Measurements from ENCODE around the gene PPP3CB. TPM values are rescaled to one million over a fixed set of nuclear protein-coding genes. Genes with fewer than 3 reads are reported as not detected.

The PPP3CB gene
- total and polyA plus RNA-seq, 10 donors, result 25.5 to 61.2 (median 39.7) TPM

- Histone ChIP-seq H3K36me3 (peaks cover 0 to 24% (median 0%) of the 10 kb centered on the region in 6 donors), H3K4me3 (no peak overlapping the region), H3K9me3 (no peaks in the 10 kb centered on the region), H3K27ac (no peak overlapping the region), H3K4me1 (peaks cover 18 to 84% (median 44%) of the 10 kb centered on the region in 6 donors), H3K27me3 (replicated peaks in 1 of 7) (no peaks in the 10 kb centered on the region)
- intact Hi-C loops (cut with DNase I; ENCODE audit: low total_unique reads), result no loop called here
- WGBS, 5 donors, result 84 to 91% (median 88%) methylated on average over 5 of the region's 5 CpGs
- TF ChIP-seq POLR2AphosphoS5 (IDR thresholded peaks at IDR 0.05), result no peak
- TF ChIP-seq, protein P1, sequence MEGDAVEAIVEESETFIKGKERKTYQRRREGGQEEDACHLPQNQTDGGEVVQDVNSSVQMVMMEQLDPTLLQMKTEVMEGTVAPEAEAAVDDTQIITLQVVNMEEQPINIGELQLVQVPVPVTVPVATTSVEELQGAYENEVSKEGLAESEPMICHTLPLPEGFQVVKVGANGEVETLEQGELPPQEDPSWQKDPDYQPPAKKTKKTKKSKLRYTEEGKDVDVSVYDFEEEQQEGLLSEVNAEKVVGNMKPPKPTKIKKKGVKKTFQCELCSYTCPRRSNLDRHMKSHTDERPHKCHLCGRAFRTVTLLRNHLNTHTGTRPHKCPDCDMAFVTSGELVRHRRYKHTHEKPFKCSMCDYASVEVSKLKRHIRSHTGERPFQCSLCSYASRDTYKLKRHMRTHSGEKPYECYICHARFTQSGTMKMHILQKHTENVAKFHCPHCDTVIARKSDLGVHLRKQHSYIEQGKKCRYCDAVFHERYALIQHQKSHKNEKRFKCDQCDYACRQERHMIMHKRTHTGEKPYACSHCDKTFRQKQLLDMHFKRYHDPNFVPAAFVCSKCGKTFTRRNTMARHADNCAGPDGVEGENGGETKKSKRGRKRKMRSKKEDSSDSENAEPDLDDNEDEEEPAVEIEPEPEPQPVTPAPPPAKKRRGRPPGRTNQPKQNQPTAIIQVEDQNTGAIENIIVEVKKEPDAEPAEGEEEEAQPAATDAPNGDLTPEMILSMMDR (IDR thresholded peaks at IDR 0.05 in 8 of 11, conservative IDR thresholded peaks at IDR 0.05 in 3 of 11), result no peak
- no peak for TF ChIP-seq POLR2A (IDR thresholded peaks at IDR 0.05)
- DNase-seq, result no peak
Measured at GRCh38 chr10:73408061-73408460, 87.8 kb downstream of the PPP3CB start.

DNA sequence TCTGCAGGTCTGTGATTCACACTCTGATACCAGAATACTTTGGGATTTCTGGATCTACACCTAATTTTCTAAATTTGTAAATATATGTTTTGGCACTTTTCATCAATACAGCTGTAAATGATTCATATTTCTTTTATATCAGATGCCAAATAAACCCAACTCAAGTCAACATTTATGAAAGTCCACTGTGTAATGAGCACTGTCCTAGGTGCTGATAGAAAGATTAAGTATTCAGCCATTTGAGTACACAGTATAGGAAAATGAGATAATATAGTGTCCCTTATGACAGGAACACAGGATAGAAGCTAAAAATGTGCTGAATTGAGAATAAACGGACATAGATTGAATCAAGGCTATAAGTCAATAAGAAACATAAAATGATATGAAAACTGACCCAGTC is 88.3 kb downstream of the PPP3CB start:
- Histone ChIP-seq H3K36me3 (peaks cover 0 to 24% (median 0%) of the 10 kb centered on the region in 6 donors), H3K27me3 (replicated peaks in 1 of 7) (no peaks in the 10 kb centered on the region), H3K4me1 (peaks cover 13 to 78% (median 38%) of the 10 kb centered on the region in 6 donors), H3K27ac (no peak overlapping the region), H3K4me3 (no peak overlapping the region), H3K9me3 (no peaks in the 10 kb centered on the region)
- WGBS, 5 donors, result 90 to 100% (median 90%) methylated on average over 1 of the region's 1 CpG
- no peak for DNase-seq
- intact Hi-C loops (cut with DNase I; ENCODE audit: low total_unique reads), result no loop called here
- TF ChIP-seq, protein P1 (IDR thresholded peaks at IDR 0.05 in 8 of 11, conservative IDR thresholded peaks at IDR 0.05 in 3 of 11), result no peak
- TF ChIP-seq POLR2AphosphoS5 (IDR thresholded peaks at IDR 0.05) (no peak), POLR2A (IDR thresholded peaks at IDR 0.05) (no peak)

DNA sequence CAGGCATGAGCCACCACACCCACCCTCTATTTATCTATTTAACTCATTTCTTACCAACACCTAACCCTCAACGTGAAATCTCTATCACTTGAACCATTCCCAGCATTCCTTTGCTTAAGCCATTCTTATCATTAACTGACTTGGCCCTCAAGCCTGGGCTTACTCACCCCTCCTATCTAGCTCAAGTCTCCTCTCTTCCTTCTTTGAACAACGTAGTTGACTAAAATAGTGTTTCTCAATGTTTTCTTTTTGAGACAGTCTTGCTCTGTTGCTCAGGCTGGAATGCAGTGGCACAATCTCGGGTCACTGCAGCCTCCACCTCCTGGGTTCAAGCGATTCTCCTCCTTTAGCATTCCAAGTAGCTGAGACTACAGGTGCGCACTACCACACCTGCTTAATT is 89.0 kb downstream of the PPP3CB start:
- H3K9me3 ChIP-seq, result no peaks in the 10 kb centered on the region
- TF ChIP-seq, protein P1 (IDR thresholded peaks at IDR 0.05 in 8 of 11, conservative IDR thresholded peaks at IDR 0.05 in 3 of 11), result no peak
- TF ChIP-seq POLR2A (IDR thresholded peaks at IDR 0.05) (no peak), POLR2AphosphoS5 (IDR thresholded peaks at IDR 0.05) (no peak)
- WGBS, 5 donors, result 82 to 89% (median 84%) methylated on average over 5 of the region's 5 CpGs
- intact Hi-C loops (cut with DNase I; ENCODE audit: low total_unique reads), result no loop called here
- H3K4me1 ChIP-seq, result peaks cover 7 to 72% (median 32%) of the 10 kb centered on the region in 6 donors
- DNase-seq, result no peak
- H3K36me3 ChIP-seq, result peaks cover 0 to 24% (median 0%) of the 10 kb centered on the region in 6 donors
- no peak overlapping the region for H3K4me3 ChIP-seq
- H3K27me3 ChIP-seq (replicated peaks in 1 of 7), result no peaks in the 10 kb centered on the region
- no peak overlapping the region for H3K27ac ChIP-seq

DNA sequence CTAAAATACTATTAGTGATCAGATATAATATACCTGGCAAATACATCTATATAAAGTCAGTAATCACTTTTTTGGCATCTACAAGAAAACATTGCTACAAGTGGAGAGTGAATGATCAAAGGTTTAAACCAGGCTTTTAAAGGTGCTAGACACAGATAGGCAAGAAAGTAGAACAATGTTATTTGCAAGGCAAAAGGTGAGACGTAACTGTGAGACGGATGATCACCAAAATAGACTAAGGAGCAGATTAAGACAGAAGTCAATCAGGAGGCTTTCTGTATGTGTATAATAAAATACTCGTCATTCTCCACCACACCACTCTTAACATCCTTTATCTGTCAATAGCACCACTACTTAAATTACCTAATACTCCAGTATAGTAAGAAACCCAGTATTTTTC is 90.3 kb downstream of the PPP3CB start:
- no peaks in the 10 kb centered on the region for H3K9me3 ChIP-seq
- peaks cover 4 to 65% (median 27%) of the 10 kb centered on the region in 6 donors for H3K4me1 ChIP-seq
- whole genome bisulfite sequencing, 5 donors, result 80 to 89% (median 86%) methylated on average over 3 of the region's 3 CpGs
- no peaks in the 10 kb centered on the region for H3K27me3 ChIP-seq (replicated peaks in 1 of 7)
- intact Hi-C loops (cut with DNase I; ENCODE audit: low total_unique reads), result no loop called here
- H3K27ac ChIP-seq, result no peak overlapping the region
- DNase-seq, result no peak
- peaks cover 0 to 28% (median 0%) of the 10 kb centered on the region in 6 donors for H3K36me3 ChIP-seq
- TF ChIP-seq POLR2AphosphoS5 (IDR thresholded peaks at IDR 0.05), result no peak
- TF ChIP-seq POLR2A (IDR thresholded peaks at IDR 0.05), result no peak
- TF ChIP-seq, protein P1 (IDR thresholded peaks at IDR 0.05 in 8 of 11, conservative IDR thresholded peaks at IDR 0.05 in 3 of 11), result no peak
- H3K4me3 ChIP-seq, result no peak overlapping the region

All from spleen (tissue), 11 donors.